Osteocyte (in vitro differentiated cells): ENCODE data around the gene OPCML. TPM values are rescaled to one million over a fixed set of nuclear protein-coding genes. Genes with fewer than 3 reads are reported as not detected.

ENCODE experiments used
- DNase-seq: peaks from one replicate; pipeline ENCODE4 v3.0.0; 2021; ENCODE audit warnings: mixed read lengths; ENCODE audit not compliant: unreplicated experiment; ENCODE audit errors: extremely low spot score
- H3K27ac Mint-ChIP-seq: one replicate; pipeline ENCODE4 v1.8.0; 2021; ENCODE audit warnings: mild to moderate bottlenecking, mixed read lengths; ENCODE audit not compliant: unreplicated experiment
- H3K27me3 Mint-ChIP-seq: one replicate; pipeline ENCODE4 v1.8.0; 2021; ENCODE audit warnings: mixed read lengths; ENCODE audit not compliant: unreplicated experiment
- H3K36me3 Mint-ChIP-seq: one replicate; pipeline ENCODE4 v1.8.0; 2021; ENCODE audit warnings: mixed read lengths; ENCODE audit not compliant: unreplicated experiment
- H3K4me1 Mint-ChIP-seq: one replicate; pipeline ENCODE4 v1.8.0; 2021; ENCODE audit warnings: mixed read lengths; ENCODE audit not compliant: unreplicated experiment
- H3K4me3 Mint-ChIP-seq: one replicate; pipeline ENCODE4 v1.8.0; 2021; ENCODE audit warnings: mild to moderate bottlenecking, moderate library complexity, mixed read lengths; ENCODE audit not compliant: unreplicated experiment
- H3K9me3 Mint-ChIP-seq: one replicate; pipeline ENCODE4 v1.8.0; 2021; ENCODE audit warnings: mixed read lengths; ENCODE audit not compliant: unreplicated experiment
- total RNA-seq: library from RNA; stranded (reverse); gene quantifications from 2 replicates; pipeline ENCODE4 v1.2.1, GENCODE V29; 2021
- TF ChIP-seq, protein P1 (sequence below): fragments of 200-600 bp; sonication (generic); IDR thresholded peaks from 2 replicates; pipeline ENCODE4 v1.5.0; 2021; ENCODE audit warnings: antibody characterized with exemption, mild to moderate bottlenecking, moderate library complexity

Gene OPCML
- total RNA-seq, 1 donor from 2014 or later = 0.11 TPM

- Mint-ChIP-seq H3K27me3 (no peaks in the 10 kb centered on the region), H3K36me3 (no peaks in the 10 kb centered on the region), H3K9me3 (peaks cover 11% of the 10 kb centered on the region), H3K4me3 (no peak overlapping the region), H3K4me1 (no peaks in the 10 kb centered on the region), H3K27ac (no peak overlapping the region)
- DNase-seq = no peak
- TF ChIP-seq, protein P1, sequence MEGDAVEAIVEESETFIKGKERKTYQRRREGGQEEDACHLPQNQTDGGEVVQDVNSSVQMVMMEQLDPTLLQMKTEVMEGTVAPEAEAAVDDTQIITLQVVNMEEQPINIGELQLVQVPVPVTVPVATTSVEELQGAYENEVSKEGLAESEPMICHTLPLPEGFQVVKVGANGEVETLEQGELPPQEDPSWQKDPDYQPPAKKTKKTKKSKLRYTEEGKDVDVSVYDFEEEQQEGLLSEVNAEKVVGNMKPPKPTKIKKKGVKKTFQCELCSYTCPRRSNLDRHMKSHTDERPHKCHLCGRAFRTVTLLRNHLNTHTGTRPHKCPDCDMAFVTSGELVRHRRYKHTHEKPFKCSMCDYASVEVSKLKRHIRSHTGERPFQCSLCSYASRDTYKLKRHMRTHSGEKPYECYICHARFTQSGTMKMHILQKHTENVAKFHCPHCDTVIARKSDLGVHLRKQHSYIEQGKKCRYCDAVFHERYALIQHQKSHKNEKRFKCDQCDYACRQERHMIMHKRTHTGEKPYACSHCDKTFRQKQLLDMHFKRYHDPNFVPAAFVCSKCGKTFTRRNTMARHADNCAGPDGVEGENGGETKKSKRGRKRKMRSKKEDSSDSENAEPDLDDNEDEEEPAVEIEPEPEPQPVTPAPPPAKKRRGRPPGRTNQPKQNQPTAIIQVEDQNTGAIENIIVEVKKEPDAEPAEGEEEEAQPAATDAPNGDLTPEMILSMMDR = no peak
Measured at GRCh38 chr11:133515107-133515506, 17.2 kb downstream of the OPCML start.

GRCh38 chr11:133509924-133510697 is 22.2 kb downstream of the OPCML start:
- Mint-ChIP-seq H3K27me3 (no peaks in the 10 kb centered on the region), H3K27ac (no peak overlapping the region), H3K4me3 (no peak overlapping the region), H3K4me1 (no peaks in the 10 kb centered on the region), H3K36me3 (no peaks in the 10 kb centered on the region), H3K9me3 (peaks cover 11% of the 10 kb centered on the region)
- DNase-seq = peak; percentile 36
- TF ChIP-seq, protein P1 = no peak

DNA sequence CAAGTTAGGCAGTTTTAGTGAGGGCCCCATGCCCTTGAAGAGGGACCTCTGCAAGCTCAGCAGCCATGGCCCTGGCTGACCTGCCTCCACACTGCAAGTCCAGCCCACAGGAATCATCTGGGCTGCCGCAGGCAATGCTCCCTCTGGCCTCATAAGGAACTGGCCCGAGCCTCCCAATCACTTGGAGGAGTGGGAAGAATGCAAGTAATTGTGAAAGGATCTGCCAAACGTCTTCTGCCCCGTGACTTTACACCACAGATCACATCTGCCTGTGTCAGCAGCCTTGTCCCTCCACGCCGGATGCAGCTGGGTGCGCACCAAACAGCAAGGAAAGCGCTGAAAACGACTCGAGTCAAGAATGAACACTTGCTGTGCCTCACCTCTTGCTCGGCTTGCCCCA is 23.8 kb downstream of the OPCML start:
- Mint-ChIP-seq H3K27me3 (no peaks in the 10 kb centered on the region), H3K36me3 (no peaks in the 10 kb centered on the region), H3K27ac (no peak overlapping the region), H3K9me3 (peaks cover 8% of the 10 kb centered on the region), H3K4me3 (no peak overlapping the region), H3K4me1 (no peaks in the 10 kb centered on the region)
- TF ChIP-seq, protein P1 = no peak
- DNase-seq = peak; percentile 68

- DNase-seq = peak; percentile 46
- Mint-ChIP-seq H3K27me3 (no peaks in the 10 kb centered on the region), H3K4me1 (no peaks in the 10 kb centered on the region), H3K27ac (no peak overlapping the region), H3K9me3 (peaks cover 4% of the 10 kb centered on the region), H3K36me3 (no peaks in the 10 kb centered on the region), H3K4me3 (no peak overlapping the region)
- TF ChIP-seq, protein P1 = no peak
Measured at GRCh38 chr11:133507185-133507584, 25.1 kb downstream of the OPCML start.

DNA sequence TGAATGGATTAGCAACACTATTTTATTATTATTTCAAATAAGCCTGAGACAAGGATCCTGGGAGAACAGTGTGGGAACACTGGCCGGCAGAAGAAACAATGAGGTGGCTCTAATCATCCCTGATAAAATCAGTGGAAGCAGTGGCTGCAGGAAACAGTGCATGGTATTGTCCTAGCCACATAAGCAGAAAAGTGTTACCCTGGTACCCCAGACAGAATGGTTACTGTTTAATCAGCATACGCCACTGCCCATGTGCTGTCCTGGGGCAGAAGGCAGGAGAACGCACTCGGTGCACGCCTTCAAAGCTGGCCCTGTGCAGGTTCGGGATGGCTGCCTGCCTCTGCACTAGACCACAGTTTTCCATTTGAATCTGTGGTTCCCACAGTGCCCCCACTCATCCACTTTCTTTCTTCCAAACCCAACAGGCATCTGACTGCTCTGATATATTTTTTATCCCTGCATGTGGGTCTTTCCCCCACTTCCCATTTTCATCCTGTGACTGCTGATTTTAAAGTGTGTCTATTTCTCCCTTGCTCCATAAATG is 25.7 kb downstream of the OPCML start:
- Mint-ChIP-seq H3K27me3 (no peaks in the 10 kb centered on the region), H3K36me3 (no peaks in the 10 kb centered on the region), H3K27ac (no peak overlapping the region), H3K4me1 (no peaks in the 10 kb centered on the region), H3K9me3 (peaks cover 3% of the 10 kb centered on the region), H3K4me3 (no peak overlapping the region)
- DNase-seq = peak; percentile 57
- TF ChIP-seq, protein P1 = no peak
